ENCODE results near the gene TMEM219. TPM values are rescaled to one million over a fixed set of nuclear protein-coding genes. Genes with fewer than 3 reads are reported as not detected.

Gene TMEM219
- total and polyA plus RNA-seq, 4 donors, result 56.4 to 210 (median 134) TPM

DNA sequence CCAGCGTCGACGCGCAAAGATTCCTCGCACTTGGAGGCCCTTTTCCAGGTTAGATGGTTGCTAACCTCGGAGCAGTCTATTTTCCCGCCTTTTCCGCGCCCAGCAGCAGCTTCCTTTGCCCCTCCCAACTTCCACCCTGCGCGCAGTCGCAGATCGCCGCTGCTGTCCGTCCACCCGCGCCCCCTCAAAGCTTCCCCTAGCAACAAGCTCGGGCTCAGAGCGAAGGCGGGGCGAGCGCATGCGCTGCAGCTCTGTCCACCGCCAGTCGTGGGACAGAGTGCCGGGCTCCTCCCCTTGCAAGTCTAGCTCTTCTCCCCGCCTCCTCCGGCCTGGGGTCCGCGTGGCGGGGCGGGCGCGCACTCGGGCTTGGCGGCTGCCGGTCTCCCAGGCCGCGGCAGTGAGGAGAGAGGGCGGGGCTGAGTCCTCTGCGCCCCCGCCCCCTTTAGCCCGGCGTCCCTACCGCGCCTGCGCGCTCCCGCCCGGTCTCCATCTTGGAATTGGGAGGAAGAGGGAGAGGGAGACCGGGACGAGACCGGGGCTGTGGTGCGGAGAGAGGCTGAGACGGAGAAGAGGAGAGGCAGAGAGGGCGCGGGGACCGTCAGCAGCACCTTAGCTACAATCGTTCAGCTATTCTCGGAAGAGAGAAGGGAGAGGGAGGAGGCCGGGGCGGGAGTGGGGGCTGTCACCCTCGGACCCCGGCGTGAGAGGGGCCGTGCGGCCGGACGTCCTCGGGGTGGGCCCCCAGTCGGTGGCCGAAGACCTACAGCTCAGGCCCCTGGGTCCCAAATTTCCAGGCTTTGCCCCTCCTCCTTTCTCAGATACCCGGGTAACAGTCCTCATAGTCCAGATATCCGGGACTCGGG is 11.7 kb downstream of the TMEM219 start, which contains the start of gene TAOK2:
Gene TAOK2 (plus strand): TSS at position 485 of the 863 bp plus-strand sequence. CDS start 3,905 bp downstream, outside the sequence.
- ATAC-seq (ENCODE audit: insufficient read depth, low FRiP score) (peak; percentile 99), DNase-seq (peak; percentile 99 to 100 (median 100))
- H3K9ac ChIP-seq (ENCODE audit: insufficient read depth in 1 of 2, low read length in 2 of 2), result peak within 1 kb of the TSS; percentile 60 to 90
- WGBS, 2 donors, result 2% methylated on average over 66 to 75 of the region's 75 CpGs
- peaks cover 14 to 26% (median 21%) of the 10 kb centered on the region in 5 donors for H3K4me1 ChIP-seq (ENCODE audit: control insufficient read depth in 5 of 5, insufficient read depth in 5 of 5, low read length in 5 of 5)
- peak within 1 kb of the TSS; percentile 87 to 95 for H3K27ac ChIP-seq (ENCODE audit: low read depth in 1 of 2, low read length in 1 of 2)
- peak within 1 kb of the TSS; percentile 91 for H3K4me3 ChIP-seq
- TF ChIP-seq, protein P1, sequence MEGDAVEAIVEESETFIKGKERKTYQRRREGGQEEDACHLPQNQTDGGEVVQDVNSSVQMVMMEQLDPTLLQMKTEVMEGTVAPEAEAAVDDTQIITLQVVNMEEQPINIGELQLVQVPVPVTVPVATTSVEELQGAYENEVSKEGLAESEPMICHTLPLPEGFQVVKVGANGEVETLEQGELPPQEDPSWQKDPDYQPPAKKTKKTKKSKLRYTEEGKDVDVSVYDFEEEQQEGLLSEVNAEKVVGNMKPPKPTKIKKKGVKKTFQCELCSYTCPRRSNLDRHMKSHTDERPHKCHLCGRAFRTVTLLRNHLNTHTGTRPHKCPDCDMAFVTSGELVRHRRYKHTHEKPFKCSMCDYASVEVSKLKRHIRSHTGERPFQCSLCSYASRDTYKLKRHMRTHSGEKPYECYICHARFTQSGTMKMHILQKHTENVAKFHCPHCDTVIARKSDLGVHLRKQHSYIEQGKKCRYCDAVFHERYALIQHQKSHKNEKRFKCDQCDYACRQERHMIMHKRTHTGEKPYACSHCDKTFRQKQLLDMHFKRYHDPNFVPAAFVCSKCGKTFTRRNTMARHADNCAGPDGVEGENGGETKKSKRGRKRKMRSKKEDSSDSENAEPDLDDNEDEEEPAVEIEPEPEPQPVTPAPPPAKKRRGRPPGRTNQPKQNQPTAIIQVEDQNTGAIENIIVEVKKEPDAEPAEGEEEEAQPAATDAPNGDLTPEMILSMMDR (IDR thresholded peaks at IDR 0.05; ENCODE audit: control extremely low read depth, extremely low read depth), result no peak
- no peaks in the 10 kb centered on the region for H3K27me3 ChIP-seq (ENCODE audit: control insufficient read depth in 3 of 3, insufficient read depth in 3 of 3, low read length in 2 of 3)
- peaks cover 5 to 23% (median 21%) of the 10 kb centered on the region in 4 donors for H3K36me3 ChIP-seq (ENCODE audit: control insufficient read depth in 4 of 4, insufficient read depth in 4 of 4, low read length in 4 of 4)
- H3K9me3 ChIP-seq (ENCODE audit: control insufficient read depth in 4 of 4, insufficient read depth in 3 of 4, low read length in 3 of 4), result peaks cover 0 to 3% (median 0%) of the 10 kb centered on the region in 4 donors

DNA sequence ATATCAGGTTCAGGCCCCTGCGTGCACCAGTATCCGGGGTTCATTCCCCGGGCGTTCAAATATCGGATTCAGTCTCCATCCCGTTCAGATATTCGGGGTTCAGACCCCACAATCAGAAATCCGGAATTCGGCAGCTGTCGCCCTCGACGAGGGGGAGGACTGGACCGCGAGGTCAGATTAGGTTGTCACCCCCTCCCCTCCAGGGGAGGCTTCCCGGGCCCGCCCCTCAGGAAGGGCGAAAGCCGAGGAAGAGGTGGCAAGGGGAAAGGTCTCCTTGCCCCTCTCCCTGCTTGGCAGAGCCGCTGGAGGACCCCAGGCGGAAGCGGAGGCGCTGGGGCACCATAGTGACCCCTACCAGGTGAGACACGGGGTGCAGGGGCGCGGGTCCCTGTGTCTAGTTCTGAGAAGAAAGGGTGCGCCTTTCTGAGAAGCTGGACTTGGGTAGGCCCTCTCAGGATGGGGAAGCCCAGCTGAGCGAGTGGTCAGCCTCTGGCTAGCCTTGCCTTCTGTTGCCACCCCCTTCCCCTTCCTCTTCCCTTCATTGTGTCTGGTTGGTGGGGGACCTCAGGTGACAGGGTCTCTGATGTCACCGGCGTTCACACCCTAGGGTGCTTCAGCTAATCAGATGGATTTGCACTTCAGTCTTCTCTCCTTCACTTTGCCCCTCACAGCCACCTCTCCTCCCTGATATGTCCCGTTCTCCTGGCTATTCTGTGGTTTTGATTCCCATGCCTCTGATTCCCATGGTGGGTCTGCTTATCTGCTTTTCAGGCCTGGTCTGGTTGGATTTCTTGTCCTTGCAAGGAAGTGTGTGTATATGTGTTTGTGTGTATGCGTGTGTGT is 12.6 kb downstream of the TMEM219 start:
- DNase-seq, result peak; percentile 38 to 60 (median 45)

DNA sequence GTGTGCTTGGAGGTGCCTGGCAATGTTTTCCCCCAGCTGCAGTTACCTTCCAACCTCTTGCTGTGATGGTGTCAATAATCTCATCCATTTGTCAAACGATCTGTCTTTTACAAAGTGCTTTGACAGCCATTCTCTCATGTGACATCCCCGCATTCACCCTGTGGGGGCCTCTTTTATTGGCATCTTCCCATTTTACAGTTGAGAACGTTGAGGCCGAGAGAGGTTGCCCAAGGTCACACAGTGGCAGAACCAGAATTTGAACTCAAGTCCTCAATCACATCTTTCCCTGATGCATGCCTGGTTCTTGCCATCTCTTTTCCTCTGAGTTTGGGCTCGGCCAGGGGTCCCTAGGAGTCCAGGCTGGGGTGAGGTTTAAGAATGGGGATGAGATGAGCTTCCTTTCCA is 13.3 kb downstream of the TMEM219 start:
- Histone ChIP-seq H3K36me3 (ENCODE audit: control insufficient read depth in 4 of 4, insufficient read depth in 4 of 4, low read length in 4 of 4) (peaks cover 3 to 37% (median 30%) of the 10 kb centered on the region in 4 donors), H3K27me3 (ENCODE audit: control insufficient read depth in 3 of 3, insufficient read depth in 3 of 3, low read length in 2 of 3) (no peaks in the 10 kb centered on the region), H3K4me1 (ENCODE audit: control insufficient read depth in 5 of 5, insufficient read depth in 5 of 5, low read length in 5 of 5) (peaks cover 14 to 31% (median 21%) of the 10 kb centered on the region in 5 donors), H3K4me3 (peak overlapping the region; percentile 91), H3K27ac (ENCODE audit: low read depth in 1 of 2, low read length in 1 of 2) (peak overlapping the region; percentile 87 to 95), H3K9ac (ENCODE audit: insufficient read depth in 1 of 2, low read length in 2 of 2) (peak overlapping the region; percentile 60 to 90), H3K9me3 (ENCODE audit: control insufficient read depth in 4 of 4, insufficient read depth in 3 of 4, low read length in 3 of 4) (peaks cover 0 to 3% (median 0%) of the 10 kb centered on the region in 4 donors)
- 45 to 59% methylated on average over 5 of the region's 5 CpGs for WGBS, 2 donors
- ATAC-seq (ENCODE audit: insufficient read depth, low FRiP score), result no peak
- TF ChIP-seq, protein P1 (IDR thresholded peaks at IDR 0.05; ENCODE audit: control extremely low read depth, extremely low read depth), result no peak
- no peak for DNase-seq

More for the DNA sequence above, 12.6 kb downstream of the TMEM219 start:
- peak overlapping the region; percentile 87 to 95 for H3K27ac ChIP-seq (ENCODE audit: low read depth in 1 of 2, low read length in 1 of 2)
- H3K36me3 ChIP-seq (ENCODE audit: control insufficient read depth in 4 of 4, insufficient read depth in 4 of 4, low read length in 4 of 4), result peaks cover 3 to 31% (median 26%) of the 10 kb centered on the region in 4 donors
- TF ChIP-seq, protein P1 (IDR thresholded peaks at IDR 0.05; ENCODE audit: control extremely low read depth, extremely low read depth), result no peak
- H3K4me3 ChIP-seq, result peak overlapping the region; percentile 91
- WGBS, 2 donors, result 1 to 4% methylated on average over 31 of the region's 31 CpGs
- H3K9ac ChIP-seq (ENCODE audit: insufficient read depth in 1 of 2, low read length in 2 of 2), result peak overlapping the region; percentile 60 to 90
- ATAC-seq (ENCODE audit: insufficient read depth, low FRiP score), result no peak
- peaks cover 0 to 3% (median 0%) of the 10 kb centered on the region in 4 donors for H3K9me3 ChIP-seq (ENCODE audit: control insufficient read depth in 4 of 4, insufficient read depth in 3 of 4, low read length in 3 of 4)
- peaks cover 14 to 31% (median 21%) of the 10 kb centered on the region in 5 donors for H3K4me1 ChIP-seq (ENCODE audit: control insufficient read depth in 5 of 5, insufficient read depth in 5 of 5, low read length in 5 of 5)
- H3K27me3 ChIP-seq (ENCODE audit: control insufficient read depth in 3 of 3, insufficient read depth in 3 of 3, low read length in 2 of 3), result no peaks in the 10 kb centered on the region
